ENCODE data around the gene TNNI3K.

The TNNI3K gene

GRCh38 chr1:74578101-74578500 lies 342.9 kb downstream of the TNNI3K start:
- Mint-ChIP-seq H3K4me3 (no peak overlapping the region), H3K9me3 (no peaks in the 10 kb centered on the region), H3K27ac (no peak overlapping the region), H3K27me3 (ENCODE audit: low read depth) (no peaks in the 10 kb centered on the region), H3K4me1 (ENCODE audit: low read depth) (peaks cover 2% of the 10 kb centered on the region), H3K36me3 (ENCODE audit: low read depth) (no peaks in the 10 kb centered on the region)
- no peak for DNase-seq (ENCODE audit: low spot score)

- H3K4me3 Mint-ChIP-seq, result no peak overlapping the region
- peaks cover 2% of the 10 kb centered on the region for H3K4me1 Mint-ChIP-seq (ENCODE audit: low read depth)
- H3K9me3 Mint-ChIP-seq, result no peaks in the 10 kb centered on the region
- H3K27me3 Mint-ChIP-seq (ENCODE audit: low read depth), result peaks cover 2% of the 10 kb centered on the region
- H3K27ac Mint-ChIP-seq, result no peak overlapping the region
- no peak for DNase-seq (ENCODE audit: low spot score)
- no peaks in the 10 kb centered on the region for H3K36me3 Mint-ChIP-seq (ENCODE audit: low read depth)
Observed at GRCh38 chr1:74579425-74579824, 344.2 kb downstream of the TNNI3K start.

GRCh38 chr1:74583397-74583796 lies 348.2 kb downstream of the TNNI3K start:
- H3K36me3 Mint-ChIP-seq (ENCODE audit: low read depth), result no peaks in the 10 kb centered on the region
- no peak overlapping the region for H3K27ac Mint-ChIP-seq
- peaks cover 2% of the 10 kb centered on the region for H3K27me3 Mint-ChIP-seq (ENCODE audit: low read depth)
- no peak for DNase-seq (ENCODE audit: low spot score)
- no peaks in the 10 kb centered on the region for H3K9me3 Mint-ChIP-seq
- H3K4me3 Mint-ChIP-seq, result no peak overlapping the region
- peaks cover 2% of the 10 kb centered on the region for H3K4me1 Mint-ChIP-seq (ENCODE audit: low read depth)

GRCh38 chr1:74584185-74584584 lies 349.0 kb downstream of the TNNI3K start:
- peaks cover 2% of the 10 kb centered on the region for H3K27me3 Mint-ChIP-seq (ENCODE audit: low read depth)
- H3K36me3 Mint-ChIP-seq (ENCODE audit: low read depth), result no peaks in the 10 kb centered on the region
- no peaks in the 10 kb centered on the region for H3K9me3 Mint-ChIP-seq
- peaks cover 2% of the 10 kb centered on the region for H3K4me1 Mint-ChIP-seq (ENCODE audit: low read depth)
- no peak overlapping the region for H3K4me3 Mint-ChIP-seq
- H3K27ac Mint-ChIP-seq, result no peak overlapping the region
- no peak for DNase-seq (ENCODE audit: low spot score)

- no peaks in the 10 kb centered on the region for H3K4me1 Mint-ChIP-seq (ENCODE audit: low read depth)
- DNase-seq (ENCODE audit: low spot score), result no peak
- H3K4me3 Mint-ChIP-seq, result peak overlapping the region; percentile 1
- no peaks in the 10 kb centered on the region for H3K9me3 Mint-ChIP-seq
- H3K27ac Mint-ChIP-seq, result no peak overlapping the region
- H3K27me3 Mint-ChIP-seq (ENCODE audit: low read depth), result peaks cover 2% of the 10 kb centered on the region
- no peaks in the 10 kb centered on the region for H3K36me3 Mint-ChIP-seq (ENCODE audit: low read depth)
Observed at GRCh38 chr1:74586253-74586897, 351.2 kb downstream of the TNNI3K start.

GRCh38 chr1:74587888-74588287 lies 352.7 kb downstream of the TNNI3K start:
- Mint-ChIP-seq H3K9me3 (no peaks in the 10 kb centered on the region), H3K36me3 (ENCODE audit: low read depth) (no peaks in the 10 kb centered on the region), H3K4me3 (no peak overlapping the region), H3K27ac (no peak overlapping the region), H3K4me1 (ENCODE audit: low read depth) (no peaks in the 10 kb centered on the region), H3K27me3 (ENCODE audit: low read depth) (peaks cover 2% of the 10 kb centered on the region)
- DNase-seq (ENCODE audit: low spot score), result no peak

GRCh38 chr1:74590288-74590687 lies 355.1 kb downstream of the TNNI3K start:
- no peak overlapping the region for H3K4me3 Mint-ChIP-seq
- no peaks in the 10 kb centered on the region for H3K36me3 Mint-ChIP-seq (ENCODE audit: low read depth)
- no peaks in the 10 kb centered on the region for H3K27me3 Mint-ChIP-seq (ENCODE audit: low read depth)

GRCh38 chr1:74591949-74592348 lies 356.8 kb downstream of the TNNI3K start:
- Mint-ChIP-seq H3K36me3 (ENCODE audit: low read depth) (no peaks in the 10 kb centered on the region), H3K4me3 (no peak overlapping the region), H3K27me3 (ENCODE audit: low read depth) (no peaks in the 10 kb centered on the region), H3K27ac (no peak overlapping the region), H3K9me3 (no peaks in the 10 kb centered on the region), H3K4me1 (ENCODE audit: low read depth) (no peaks in the 10 kb centered on the region)
- no peak for DNase-seq (ENCODE audit: low spot score)

More at GRCh38 chr1:74590288-74590687, 355.1 kb downstream of the TNNI3K start:
- Mint-ChIP-seq H3K9me3 (no peaks in the 10 kb centered on the region), H3K4me1 (ENCODE audit: low read depth) (no peaks in the 10 kb centered on the region), H3K27ac (no peak overlapping the region)
- DNase-seq (ENCODE audit: low spot score), result no peak

- no peak overlapping the region for H3K27ac Mint-ChIP-seq
Observed at GRCh38 chr1:74592580-74593355, 357.6 kb downstream of the TNNI3K start.

More at GRCh38 chr1:74592580-74593355, 357.6 kb downstream of the TNNI3K start:
- no peaks in the 10 kb centered on the region for H3K4me1 Mint-ChIP-seq (ENCODE audit: low read depth)
- H3K9me3 Mint-ChIP-seq, result no peaks in the 10 kb centered on the region
- no peaks in the 10 kb centered on the region for H3K27me3 Mint-ChIP-seq (ENCODE audit: low read depth)
- no peak for DNase-seq (ENCODE audit: low spot score)
- no peak overlapping the region for H3K4me3 Mint-ChIP-seq
- H3K36me3 Mint-ChIP-seq (ENCODE audit: low read depth), result no peaks in the 10 kb centered on the region

Measured in T-helper 2 cell treated with Interferon-gamma antibody and Interleukin-4, amounts not matched to agents 5 μg/mL and 100 μg/mL, for 36 hours (primary cell).